Measurements from ENCODE around the gene ARAF. TPM values are rescaled to one million over a fixed set of nuclear protein-coding genes. Genes with fewer than 3 reads are reported as not detected.

The ARAF gene
- total and polyA plus RNA-seq, 2 of the 8 experiments (the other 6 are each of a cell fraction or from before 2014, with no cell fraction given), result 39.0 to 45.2 TPM

DNA sequence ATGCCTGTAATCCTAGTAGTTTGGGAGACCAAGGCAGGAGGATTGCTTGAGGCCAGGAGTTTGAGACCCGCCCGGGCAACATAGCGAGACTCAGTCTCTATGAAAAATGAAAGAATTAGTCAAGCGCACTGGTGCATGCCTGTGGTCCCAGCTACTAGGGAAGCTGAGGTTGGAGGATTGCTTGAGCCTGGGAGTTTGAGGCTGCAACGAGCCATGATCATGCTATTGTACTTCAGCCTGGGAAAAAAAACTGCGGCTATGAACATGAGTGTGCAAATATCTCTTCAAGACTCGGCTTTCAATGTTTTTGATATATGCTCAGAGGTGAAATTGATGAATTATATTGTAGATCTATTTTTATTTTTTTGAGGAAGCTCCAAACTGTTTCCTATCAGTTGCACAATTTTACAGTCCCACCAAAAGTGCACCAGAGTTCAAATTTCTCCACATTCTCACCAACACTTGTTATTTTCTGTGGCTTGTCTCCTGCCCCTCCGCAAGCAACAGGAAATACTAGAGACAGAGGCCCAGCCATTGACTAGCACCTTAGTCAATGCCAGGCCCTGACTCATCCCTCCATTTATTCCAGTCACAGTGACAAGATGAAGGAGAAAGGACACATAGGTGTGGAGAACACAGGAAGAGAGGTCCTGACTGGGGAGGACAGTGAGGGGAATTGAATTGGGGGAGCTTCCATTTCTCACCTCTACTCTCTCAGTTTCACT lies 44.9 kb upstream of the ARAF start (continued):
- TF ChIP-seq CTBP2 (IDR thresholded peaks at IDR 0.05; ENCODE audit: borderline replicate concordance, insufficient read depth, insufficient read length, low read length), result no peak
- TF ChIP-seq KDM5A (IDR thresholded peaks at IDR 0.05; ENCODE audit: low read length), result no peak
- no peak for TF ChIP-seq ASH2L (IDR thresholded peaks at IDR 0.05; ENCODE audit: low read length)
- TF ChIP-seq RBBP5 (IDR thresholded peaks at IDR 0.05; ENCODE audit: borderline replicate concordance, low read depth, low read length), result no peak
- TF ChIP-seq RXRA (IDR thresholded peaks at IDR 0.05; ENCODE audit: insufficient read depth, low read depth, low read length), result no peak

Measured in H1 (cell line).